ENCODE data around the gene GDPD3. TPM values are rescaled to one million over a fixed set of nuclear protein-coding genes. Genes with fewer than 3 reads are reported as not detected.

Gene GDPD3
- total and polyA plus RNA-seq, 9 of the 15 experiments (the other 6 are each of a cell fraction or from before 2014, with no cell fraction given), result 0.47 to 3.9 (median 1.1) TPM

DNA sequence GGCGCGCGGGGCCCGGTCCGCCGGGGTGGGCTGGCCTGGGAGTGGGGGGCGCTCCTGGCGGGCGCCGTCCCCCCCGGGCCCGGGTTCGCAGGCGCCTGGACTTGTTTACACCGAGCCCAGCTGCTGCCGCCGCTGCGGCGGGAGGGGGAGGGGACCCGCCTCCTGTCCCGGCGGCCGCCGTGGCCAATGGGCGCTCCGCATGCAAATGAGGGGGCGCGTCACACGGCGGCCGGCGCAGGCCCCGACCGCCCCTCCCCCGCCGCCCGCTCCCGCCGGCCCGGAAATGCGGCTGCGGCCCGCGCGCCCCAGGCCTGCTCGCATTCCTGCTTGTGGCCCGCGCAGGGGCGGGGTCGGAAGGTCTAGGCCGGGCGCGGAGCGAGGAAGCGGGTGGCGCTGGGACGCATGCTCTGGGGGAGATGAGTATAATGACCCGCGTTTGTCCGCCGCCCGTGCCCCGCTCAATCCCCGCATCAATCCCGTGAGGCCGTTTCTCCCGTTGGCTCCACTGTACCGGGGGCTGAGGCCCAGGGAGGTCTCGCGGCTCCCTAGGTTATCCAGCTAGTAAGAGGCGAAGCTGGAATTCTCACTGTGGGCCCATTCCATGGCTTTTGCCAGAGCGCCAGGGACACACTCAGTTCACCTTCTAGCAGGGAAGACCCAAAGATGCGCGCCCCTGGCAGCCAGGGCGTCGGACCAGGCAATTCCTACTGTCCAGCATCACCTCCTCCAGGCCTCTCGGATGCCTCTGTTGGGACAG, 17.1 kb downstream of the GDPD3 start, which contains the start of gene YPEL3 (continued):
- TF ChIP-seq CCNT2 (IDR thresholded peaks at IDR 0.05; ENCODE audit: borderline replicate concordance, extremely low read depth, insufficient read length, low read depth, low read length), result peak; percentile 76
- no peak for TF ChIP-seq ZNF79 (CRISPR knock-in tag; IDR thresholded peaks at IDR 0.05; ENCODE audit: low read depth)
- TF ChIP-seq, protein P1, sequence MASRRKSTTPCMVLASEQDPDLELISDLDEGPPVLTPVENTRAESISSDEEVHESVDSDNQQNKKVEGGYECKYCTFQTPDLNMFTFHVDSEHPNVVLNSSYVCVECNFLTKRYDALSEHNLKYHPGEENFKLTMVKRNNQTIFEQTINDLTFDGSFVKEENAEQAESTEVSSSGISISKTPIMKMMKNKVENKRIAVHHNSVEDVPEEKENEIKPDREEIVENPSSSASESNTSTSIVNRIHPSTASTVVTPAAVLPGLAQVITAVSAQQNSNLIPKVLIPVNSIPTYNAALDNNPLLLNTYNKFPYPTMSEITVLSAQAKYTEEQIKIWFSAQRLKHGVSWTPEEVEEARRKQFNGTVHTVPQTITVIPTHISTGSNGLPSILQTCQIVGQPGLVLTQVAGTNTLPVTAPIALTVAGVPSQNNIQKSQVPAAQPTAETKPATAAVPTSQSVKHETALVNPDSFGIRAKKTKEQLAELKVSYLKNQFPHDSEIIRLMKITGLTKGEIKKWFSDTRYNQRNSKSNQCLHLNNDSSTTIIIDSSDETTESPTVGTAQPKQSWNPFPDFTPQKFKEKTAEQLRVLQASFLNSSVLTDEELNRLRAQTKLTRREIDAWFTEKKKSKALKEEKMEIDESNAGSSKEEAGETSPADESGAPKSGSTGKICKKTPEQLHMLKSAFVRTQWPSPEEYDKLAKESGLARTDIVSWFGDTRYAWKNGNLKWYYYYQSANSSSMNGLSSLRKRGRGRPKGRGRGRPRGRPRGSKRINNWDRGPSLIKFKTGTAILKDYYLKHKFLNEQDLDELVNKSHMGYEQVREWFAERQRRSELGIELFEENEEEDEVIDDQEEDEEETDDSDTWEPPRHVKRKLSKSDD (conservative IDR thresholded peaks at IDR 0.05; ENCODE audit: low read length), result no peak
- no peak for TF ChIP-seq TCF7L2 (IDR thresholded peaks at IDR 0.05; ENCODE audit: low read depth, low read length)
- TF ChIP-seq POLR2H (tag; IDR thresholded peaks at IDR 0.05; ENCODE audit: low read depth), result 0 out of 2 replicates have a peak, but pooled peaks have one; percentile 27
- TF ChIP-seq, protein P2, sequence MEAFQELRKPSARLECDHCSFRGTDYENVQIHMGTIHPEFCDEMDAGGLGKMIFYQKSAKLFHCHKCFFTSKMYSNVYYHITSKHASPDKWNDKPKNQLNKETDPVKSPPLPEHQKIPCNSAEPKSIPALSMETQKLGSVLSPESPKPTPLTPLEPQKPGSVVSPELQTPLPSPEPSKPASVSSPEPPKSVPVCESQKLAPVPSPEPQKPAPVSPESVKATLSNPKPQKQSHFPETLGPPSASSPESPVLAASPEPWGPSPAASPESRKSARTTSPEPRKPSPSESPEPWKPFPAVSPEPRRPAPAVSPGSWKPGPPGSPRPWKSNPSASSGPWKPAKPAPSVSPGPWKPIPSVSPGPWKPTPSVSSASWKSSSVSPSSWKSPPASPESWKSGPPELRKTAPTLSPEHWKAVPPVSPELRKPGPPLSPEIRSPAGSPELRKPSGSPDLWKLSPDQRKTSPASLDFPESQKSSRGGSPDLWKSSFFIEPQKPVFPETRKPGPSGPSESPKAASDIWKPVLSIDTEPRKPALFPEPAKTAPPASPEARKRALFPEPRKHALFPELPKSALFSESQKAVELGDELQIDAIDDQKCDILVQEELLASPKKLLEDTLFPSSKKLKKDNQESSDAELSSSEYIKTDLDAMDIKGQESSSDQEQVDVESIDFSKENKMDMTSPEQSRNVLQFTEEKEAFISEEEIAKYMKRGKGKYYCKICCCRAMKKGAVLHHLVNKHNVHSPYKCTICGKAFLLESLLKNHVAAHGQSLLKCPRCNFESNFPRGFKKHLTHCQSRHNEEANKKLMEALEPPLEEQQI (IDR thresholded peaks at IDR 0.05), result no peak
- peak; percentile 78 for TF ChIP-seq MYC (IDR thresholded peaks at IDR 0.05; ENCODE audit: low read depth, low read length)
- peak; percentile 62; the same call in 1 of the 2 replicates for TF ChIP-seq MYC (CRISPR knock-in tag; IDR thresholded peaks at IDR 0.05; ENCODE audit: borderline replicate concordance, low read depth)
- TF ChIP-seq ZNF551 (CRISPR knock-in tag; IDR thresholded peaks at IDR 0.05), result no peak
- peak; percentile 90 for TF ChIP-seq HNRNPK (IDR thresholded peaks at IDR 0.05; ENCODE audit: low read depth, low read length, poor library complexity, severe bottlenecking)
- TF ChIP-seq JUNB (CRISPR knock-in tag; conservative IDR thresholded peaks at IDR 0.05), result 0 out of 2 replicates have a peak, but pooled peaks have one; percentile 3
- no peak for TF ChIP-seq MAFG (tag; conservative IDR thresholded peaks at IDR 0.05)
- TF ChIP-seq XRCC5 (IDR thresholded peaks at IDR 0.05; ENCODE audit: low read depth, low read length), result no peak
- TF ChIP-seq ZNF445 (CRISPR knock-in tag; IDR thresholded peaks at IDR 0.05; ENCODE audit: low read depth), result no peak
- TF ChIP-seq TAF1 (IDR thresholded peaks at IDR 0.05; ENCODE audit: control insufficient read depth, extremely low read depth, insufficient read depth, low read length, severe bottlenecking), result no peak
- TF ChIP-seq PPARD (CRISPR knock-in tag; IDR thresholded peaks at IDR 0.05), result no peak
- no peak for TF ChIP-seq ZNF124 (CRISPR knock-in tag; IDR thresholded peaks at IDR 0.05)
- TF ChIP-seq CHD2 (IDR thresholded peaks at IDR 0.05; ENCODE audit: low read depth, low read length), result peak; percentile 57; the same call in 1 of the 2 replicates
- peak; percentile 55 for TF ChIP-seq PRPF4 (IDR thresholded peaks at IDR 0.05; ENCODE audit: insufficient read depth, low read depth, low read length, poor library complexity, severe bottlenecking)

Data from K562 (cell line).